AG04450 (cell line): Measurements from ENCODE around the gene ZCCHC24. TPM values are rescaled to one million over a fixed set of nuclear protein-coding genes. Genes with fewer than 3 reads are reported as not detected.

Experiments
- CTCF ChIA-PET: fragments of 300-600, 350-600 bp; formaldehyde crosslinking; extraction: SDS; loops from one replicate; lab custom pipeline; 2022; ENCODE audit warnings: antibody characterized with exemption, inconsistent platforms; lab: Charles Lee
- POLR2A ChIA-PET: fragments of 350-600 bp; formaldehyde crosslinking; extraction: SDS; loops from one replicate; lab custom pipeline; 2021; ENCODE audit warnings: antibody characterized with exemption, inconsistent platforms; lab: Yijun Ruan, JAX
- DNase-seq: peaks from one replicate; pipeline ENCODE4 v3.0.0-alpha.2; 2011; ENCODE audit warnings: low read depth, low spot score
- H3K27ac ChIP-seq: one replicate; pipeline ENCODE4 v1.5.1; 2012; ENCODE audit warnings: low read depth, low read length, control low read depth
- H3K27me3 ChIP-seq: one replicate; pipeline ENCODE4 v1.6.0; 2012; ENCODE audit warnings: low read length; ENCODE audit not compliant: control insufficient read depth, insufficient read depth
- H3K4me3 ChIP-seq: 2 replicates; pipeline ENCODE4 v1.5.1; 2011; ENCODE audit warnings: mild to moderate bottlenecking, low read depth, low read length, control low read depth
- H3K9me3 ChIP-seq: 2 replicates; pipeline ENCODE4 v1.5.1; 2012; ENCODE audit warnings: low read length; ENCODE audit not compliant: control insufficient read depth, insufficient read depth
- CTCF ChIP-seq: IDR thresholded peaks from 2 replicates; pipeline ENCODE4 v1.5.1; 2011; ENCODE audit warnings: low read depth, low read length, control low read depth, inconsistent platforms
- polyA plus RNA-seq: library from polyadenylated mRNA; depleted of rRNA; stranded (reverse); fragments of >200 nt; gene quantifications from 2 replicates; pipeline ENCODE4 v1.2.3, GENCODE V29; 2011

The ZCCHC24 gene
- polyA plus RNA-seq, 1 experiment: 37.4 TPM

GRCh38 chr10:79431891-79432831 is 13.3 kb downstream of the ZCCHC24 start:
- no peak for TF ChIP-seq CTCF
- H3K4me3 ChIP-seq: no peak overlapping the region
- ChIA-PET CTCF (interaction anchor here (0.8 kb wide), 1 partner anchor 33 kb away, joined by 3 read pairs; no protein-coding TSS in a partner anchor), POLR2A (no interaction called here)
- peak overlapping the region; percentile 31 for H3K27ac ChIP-seq
- H3K27me3 ChIP-seq: no peaks in the 10 kb centered on the region
- no peak for DNase-seq
- no peaks in the 10 kb centered on the region for H3K9me3 ChIP-seq

- no peak for DNase-seq
- H3K9me3 ChIP-seq: no peaks in the 10 kb centered on the region
- CTCF ChIA-PET: no interaction called here
- no peak overlapping the region for H3K4me3 ChIP-seq
- POLR2A ChIA-PET: no interaction called here
- no peaks in the 10 kb centered on the region for H3K27me3 ChIP-seq
- no peak overlapping the region for H3K27ac ChIP-seq
- no peak for TF ChIP-seq CTCF
Observed at GRCh38 chr10:79431428-79431827, 14.0 kb downstream of the ZCCHC24 start.

GRCh38 chr10:79430936-79431335 is 14.5 kb downstream of the ZCCHC24 start:
- no peaks in the 10 kb centered on the region for H3K9me3 ChIP-seq
- H3K27ac ChIP-seq: no peak overlapping the region
- no peak overlapping the region for H3K4me3 ChIP-seq
- CTCF ChIA-PET: no interaction called here
- no peaks in the 10 kb centered on the region for H3K27me3 ChIP-seq
- no peak for TF ChIP-seq CTCF
- POLR2A ChIA-PET: no interaction called here
- DNase-seq: no peak

GRCh38 chr10:79430325-79430905 is 15.0 kb downstream of the ZCCHC24 start:
- H3K9me3 ChIP-seq: no peaks in the 10 kb centered on the region
- no peak for TF ChIP-seq CTCF
- no peak for DNase-seq
- CTCF ChIA-PET: no interaction called here
- no peak overlapping the region for H3K4me3 ChIP-seq
- peak overlapping the region; percentile 21 for H3K27ac ChIP-seq
- H3K27me3 ChIP-seq: no peaks in the 10 kb centered on the region
- POLR2A ChIA-PET: no interaction called here

GRCh38 chr10:79429751-79430150 is 15.7 kb downstream of the ZCCHC24 start:
- ChIA-PET POLR2A (no interaction called here), CTCF (no interaction called here)
- Histone ChIP-seq H3K27ac (peak overlapping the region; percentile 21), H3K4me3 (no peak overlapping the region), H3K27me3 (no peaks in the 10 kb centered on the region), H3K9me3 (no peaks in the 10 kb centered on the region; the same call in 1 of the 2 replicates)
- no peak for DNase-seq
- no peak for TF ChIP-seq CTCF
